Measurements from ENCODE around the gene BID.
"Not testable (repeated sequence)": the region's sequence is repeated elsewhere in the genome, so short reads cannot be mapped to it uniquely, and the experiment has no call there.

The BID gene

GRCh38 chr22:17764036-17764435 lies 10.2 kb downstream of the BID start:
- Histone ChIP-seq H4K20me1 (ENCODE audit: control insufficient read depth, insufficient read depth, low read depth, low read length) (0 out of 2 replicates have a peak, but pooled peaks cover 4% of the 10 kb centered on the region), H3K4me2 (ENCODE audit: low read length) (no peak overlapping the region), H3F3A (ENCODE audit: control insufficient read depth, insufficient read depth) (no peaks in the 10 kb centered on the region), H3K4me1 (ENCODE audit: control insufficient read depth, low read length) (no peaks in the 10 kb centered on the region), H3K27me3 (ENCODE audit: control insufficient read depth, low read length) (no peaks in the 10 kb centered on the region), H3K9me3 (ENCODE audit: control insufficient read depth, insufficient read depth, low read length) (no peaks in the 10 kb centered on the region), H3K79me2 (ENCODE audit: control insufficient read depth, low read length) (peaks cover 81% of the 10 kb centered on the region), H3K36me3 (ENCODE audit: control insufficient read depth, low read length) (no peaks in the 10 kb centered on the region), H3K9me2 (replicated peaks; ENCODE audit: control insufficient read depth, low read length) (no peaks in the 10 kb centered on the region), H3K4me3 (ENCODE audit: low read length) (no peak overlapping the region), H3K27ac (ENCODE audit: low read depth, low read length) (no peak overlapping the region)
- TF ChIP-seq CTCF (IDR thresholded peaks at IDR 0.05; ENCODE audit: low read depth, low read length, poor library complexity, severe bottlenecking) (no peak), EZH2phosphoT487 (IDR thresholded peaks at IDR 0.05; ENCODE audit: borderline replicate concordance, low read length) (no peak)

- H3K79me2 ChIP-seq (ENCODE audit: control insufficient read depth, low read length), result peaks cover 84% of the 10 kb centered on the region
- not testable (repeated sequence) for H3K4me2 ChIP-seq (ENCODE audit: low read length); H3K9me3 ChIP-seq (ENCODE audit: control insufficient read depth, insufficient read depth, low read length); H4K20me1 ChIP-seq (ENCODE audit: control insufficient read depth, insufficient read depth, low read depth, low read length); H3K4me3 ChIP-seq (ENCODE audit: low read length); H3F3A ChIP-seq (ENCODE audit: control insufficient read depth, insufficient read depth); H3K4me1 ChIP-seq (ENCODE audit: control insufficient read depth, low read length); H3K36me3 ChIP-seq (ENCODE audit: control insufficient read depth, low read length); H3K9me2 ChIP-seq (replicated peaks; ENCODE audit: control insufficient read depth, low read length); H3K27ac ChIP-seq (ENCODE audit: low read depth, low read length); H3K27me3 ChIP-seq (ENCODE audit: control insufficient read depth, low read length)
These were observed 10.8 kb downstream of the BID start for GRCh38 chr22:17763442-17763841.

- H3K79me2 ChIP-seq (ENCODE audit: control insufficient read depth, low read length), result peaks cover 79% of the 10 kb centered on the region
- H3K36me3 ChIP-seq (ENCODE audit: control insufficient read depth, low read length), result no peaks in the 10 kb centered on the region
- no peaks in the 10 kb centered on the region for H3F3A ChIP-seq (ENCODE audit: control insufficient read depth, insufficient read depth)
- H3K4me3 ChIP-seq (ENCODE audit: low read length), result no peak overlapping the region
- H3K27me3 ChIP-seq (ENCODE audit: control insufficient read depth, low read length), result no peaks in the 10 kb centered on the region
- TF ChIP-seq EZH2phosphoT487 (IDR thresholded peaks at IDR 0.05; ENCODE audit: borderline replicate concordance, low read length) (no peak), CTCF (IDR thresholded peaks at IDR 0.05; ENCODE audit: low read depth, low read length, poor library complexity, severe bottlenecking) (no peak)
- H3K4me1 ChIP-seq (ENCODE audit: control insufficient read depth, low read length), result no peaks in the 10 kb centered on the region
- H3K9me2 ChIP-seq (replicated peaks; ENCODE audit: control insufficient read depth, low read length), result no peaks in the 10 kb centered on the region
- no peak overlapping the region for H3K4me2 ChIP-seq (ENCODE audit: low read length)
- H3K27ac ChIP-seq (ENCODE audit: low read depth, low read length), result no peak overlapping the region
- H4K20me1 ChIP-seq (ENCODE audit: control insufficient read depth, insufficient read depth, low read depth, low read length), result peaks cover 3% of the 10 kb centered on the region; the same call in 1 of the 2 replicates
- no peaks in the 10 kb centered on the region for H3K9me3 ChIP-seq (ENCODE audit: control insufficient read depth, insufficient read depth, low read length)
These were observed 13.2 kb downstream of the BID start for GRCh38 chr22:17761138-17761488.

GRCh38 chr22:17754233-17754925 lies 19.9 kb downstream of the BID start:
- H3K79me2 ChIP-seq (ENCODE audit: control insufficient read depth, low read length), result peaks cover 51% of the 10 kb centered on the region
- TF ChIP-seq EZH2phosphoT487 (IDR thresholded peaks at IDR 0.05; ENCODE audit: borderline replicate concordance, low read length) (no peak), CTCF (IDR thresholded peaks at IDR 0.05; ENCODE audit: low read depth, low read length, poor library complexity, severe bottlenecking) (peak; percentile 35)

More at GRCh38 chr22:17754233-17754925, 19.9 kb downstream of the BID start:
- Histone ChIP-seq H4K20me1 (ENCODE audit: control insufficient read depth, insufficient read depth, low read depth, low read length) (peaks cover 3% of the 10 kb centered on the region; the same call in 1 of the 2 replicates), H3K9me3 (ENCODE audit: control insufficient read depth, insufficient read depth, low read length) (no peaks in the 10 kb centered on the region), H3K4me2 (ENCODE audit: low read length) (no peak overlapping the region), H3K27ac (ENCODE audit: low read depth, low read length) (no peak overlapping the region), H3K4me3 (ENCODE audit: low read length) (no peak overlapping the region), H3K36me3 (ENCODE audit: control insufficient read depth, low read length) (no peaks in the 10 kb centered on the region), H3K4me1 (ENCODE audit: control insufficient read depth, low read length) (no peaks in the 10 kb centered on the region), H3K9me2 (replicated peaks; ENCODE audit: control insufficient read depth, low read length) (no peaks in the 10 kb centered on the region), H3K27me3 (ENCODE audit: control insufficient read depth, low read length) (no peaks in the 10 kb centered on the region), H3F3A (ENCODE audit: control insufficient read depth, insufficient read depth) (no peaks in the 10 kb centered on the region)

Data from DOHH2 (cell line).